GM19035 (cell line): ENCODE measurements around the gene MID1IP1.

Experiments used
- ATAC-seq: cut with Tn5 transposase; IDR thresholded peaks from one replicate; pipeline ENCODE4 v1.9.1; 2021; ENCODE audit not compliant: unreplicated experiment

The MID1IP1 gene, protein sequence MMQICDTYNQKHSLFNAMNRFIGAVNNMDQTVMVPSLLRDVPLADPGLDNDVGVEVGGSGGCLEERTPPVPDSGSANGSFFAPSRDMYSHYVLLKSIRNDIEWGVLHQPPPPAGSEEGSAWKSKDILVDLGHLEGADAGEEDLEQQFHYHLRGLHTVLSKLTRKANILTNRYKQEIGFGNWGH

DNA sequence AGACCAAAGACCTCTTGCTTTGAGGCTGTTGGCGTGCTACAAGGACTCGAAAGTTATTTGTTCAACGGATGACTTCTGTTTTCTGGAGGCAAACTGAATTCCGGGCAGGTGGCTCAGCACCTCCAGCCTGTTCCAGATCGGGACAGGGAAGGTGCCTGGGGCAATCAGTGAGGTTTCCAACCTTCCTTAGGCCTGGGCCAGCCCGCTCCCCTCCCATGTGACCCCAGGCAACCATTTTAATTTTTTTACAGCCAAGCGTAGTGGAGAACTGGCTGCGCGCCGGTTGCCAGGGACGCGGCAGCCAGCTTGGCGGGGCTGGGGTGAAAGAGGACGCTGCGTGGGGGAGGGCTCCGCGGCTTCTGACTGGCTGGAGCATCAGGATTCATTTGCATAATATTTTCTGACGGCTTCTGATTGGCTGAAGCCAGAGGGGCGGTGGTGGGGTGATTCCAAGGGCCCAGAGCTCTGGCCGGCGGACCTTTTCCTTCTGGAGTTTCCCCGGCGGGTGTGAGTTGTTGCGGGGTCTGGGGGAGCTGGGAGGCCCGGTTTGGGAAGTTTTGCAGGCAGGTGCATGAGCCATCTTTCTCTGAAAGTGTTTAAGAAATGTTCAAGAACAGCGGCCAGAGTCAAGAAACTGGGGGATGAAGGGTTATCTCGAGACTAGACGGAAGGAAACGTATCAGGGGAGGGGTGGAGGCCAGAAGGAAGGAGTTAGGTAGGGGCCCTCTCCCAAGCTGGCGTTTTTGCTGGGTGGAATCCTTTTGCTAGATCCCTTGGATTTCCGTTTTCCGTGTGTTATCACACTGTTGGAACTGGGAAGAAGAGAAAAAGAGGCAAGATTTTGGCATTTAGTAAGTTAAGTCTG is at the start of gene MID1IP1:
TSS of gene MID1IP1 (plus strand) at position 479 of the 865 bp plus-strand sequence. CDS start 3,488 bp downstream, outside the sequence.
- peak; percentile 33 for ATAC-seq

DNA sequence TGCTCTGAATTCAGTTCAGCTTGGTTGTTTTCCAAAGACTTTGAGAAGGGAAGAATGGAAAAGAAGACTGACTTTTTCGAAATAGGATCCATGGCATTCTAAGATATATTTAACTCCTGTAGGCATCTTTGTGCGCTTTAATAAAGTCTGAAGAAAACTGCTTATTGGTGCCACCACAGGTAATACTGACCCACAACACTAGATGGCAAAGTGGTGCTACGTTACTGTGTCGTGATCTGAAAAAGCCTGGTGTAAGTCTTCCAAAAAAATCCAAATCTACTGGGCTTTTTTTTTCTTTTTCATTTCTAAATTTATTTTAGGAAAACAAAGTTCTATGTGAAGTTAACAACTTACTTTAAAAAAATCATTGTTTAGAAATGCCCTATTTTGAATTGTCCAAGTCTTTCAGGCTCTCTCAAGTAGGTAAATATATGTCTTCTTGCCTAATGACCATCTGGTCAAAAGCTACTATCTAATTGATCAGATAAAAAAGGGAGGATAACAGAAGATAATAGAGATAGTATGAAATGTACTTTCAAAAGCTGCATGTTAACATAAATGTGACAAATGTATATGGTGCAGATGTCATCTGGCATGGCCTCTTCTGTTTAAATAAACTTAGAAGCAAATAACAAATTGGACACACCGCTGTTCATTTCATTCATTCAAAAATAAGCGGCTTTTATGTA is 47.0 kb upstream of the MID1IP1 start:
- no peak for ATAC-seq

DNA sequence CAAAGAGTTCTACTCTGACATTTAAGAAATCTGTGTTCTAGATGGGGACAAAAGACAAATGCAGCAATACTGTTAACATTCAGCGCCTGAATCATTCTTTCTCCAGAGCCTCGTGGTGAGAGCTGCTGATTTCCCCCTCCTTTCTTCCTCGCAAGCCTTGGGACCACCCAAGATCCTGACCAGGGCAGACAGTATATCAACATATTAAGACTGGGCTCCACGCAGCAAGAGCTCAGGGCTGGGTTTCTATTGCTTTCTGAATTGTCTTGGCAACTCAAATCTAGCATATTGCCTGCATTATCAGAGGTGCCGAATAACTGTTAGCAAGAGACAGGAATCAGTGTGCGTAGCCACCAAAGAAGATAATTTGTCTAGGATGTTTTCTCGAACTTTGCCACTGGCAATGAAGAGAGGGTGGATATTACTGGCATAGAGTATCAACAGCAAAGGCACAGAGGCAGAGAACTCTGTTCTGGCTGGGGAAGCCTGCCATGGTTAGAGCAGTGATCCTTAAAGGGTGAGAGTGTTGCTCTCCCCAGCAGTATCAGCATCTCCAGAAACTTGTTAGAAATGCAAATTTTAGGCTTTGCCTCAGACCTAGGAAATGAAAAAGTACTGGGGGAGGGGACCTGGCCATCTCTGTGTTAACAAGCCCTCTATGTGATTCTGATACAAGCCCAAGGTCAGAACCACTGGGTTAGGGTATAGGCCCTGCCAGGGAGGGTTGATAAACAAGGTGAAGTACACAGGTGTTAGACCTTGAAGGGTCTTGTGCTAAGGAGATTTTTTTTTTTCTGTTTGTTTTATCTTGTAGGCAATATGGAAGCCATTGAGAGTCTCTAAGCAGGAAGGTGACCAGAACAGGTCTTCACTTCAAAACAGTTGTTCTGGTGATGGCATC is 46.2 kb upstream of the MID1IP1 start:
- no peak for ATAC-seq

DNA sequence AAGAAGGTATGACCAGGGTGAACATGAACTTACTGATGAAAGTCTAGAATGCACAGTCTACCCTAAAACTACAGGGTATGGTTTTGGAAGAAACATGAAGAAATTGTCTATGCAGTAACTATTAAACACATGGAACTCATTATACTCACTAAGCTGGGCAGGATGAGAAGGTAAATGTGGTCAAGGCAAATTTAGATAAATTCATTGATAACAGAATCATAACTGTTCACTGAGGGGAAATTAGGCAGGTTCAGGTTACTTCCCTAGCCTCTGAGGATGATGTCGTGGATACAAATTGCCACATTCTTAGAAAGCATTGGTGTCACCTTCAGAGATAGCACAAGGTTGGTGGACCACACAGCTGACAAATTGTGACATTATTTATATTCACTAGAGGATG is 40.4 kb upstream of the MID1IP1 start:
- ATAC-seq = no peak

DNA sequence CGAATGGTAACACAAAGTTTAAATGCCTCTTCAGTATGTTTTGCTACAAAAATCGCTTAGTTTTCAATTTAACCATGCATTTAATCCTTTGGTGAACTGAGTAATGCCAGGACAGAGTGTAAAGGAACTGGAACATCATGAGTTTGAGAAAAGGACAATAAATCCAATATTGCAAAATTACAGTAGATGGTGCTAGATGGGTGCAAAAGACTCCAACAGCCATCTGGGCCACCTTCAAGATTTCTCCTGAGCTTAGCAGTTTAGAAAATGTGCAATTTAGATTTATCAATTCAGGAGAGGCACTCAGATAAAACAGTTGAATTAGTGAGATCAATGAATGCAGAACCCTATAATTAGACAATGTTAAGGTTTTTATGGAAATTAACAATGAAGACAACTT is 33.2 kb upstream of the MID1IP1 start:
- no peak for ATAC-seq

DNA sequence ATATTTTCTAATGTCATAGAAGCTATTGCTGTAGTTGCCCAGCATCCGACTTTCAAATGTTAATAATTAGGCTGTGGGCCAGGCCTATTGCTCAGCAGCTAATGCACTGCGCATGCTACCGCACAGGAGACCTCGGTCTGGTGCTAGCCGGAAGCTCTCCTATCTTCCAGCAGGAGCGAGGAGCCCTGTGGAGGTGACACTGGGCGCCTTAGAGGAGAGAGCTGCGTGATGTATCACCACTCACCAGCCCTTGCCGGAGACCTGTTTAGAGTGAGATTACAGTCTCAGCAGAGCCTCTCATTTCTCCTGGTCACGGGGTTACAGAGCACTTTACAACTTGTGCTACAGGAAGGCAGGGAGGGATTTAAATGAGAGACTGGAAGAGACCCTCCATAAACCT is 31.1 kb upstream of the MID1IP1 start:
- ATAC-seq = no peak

DNA sequence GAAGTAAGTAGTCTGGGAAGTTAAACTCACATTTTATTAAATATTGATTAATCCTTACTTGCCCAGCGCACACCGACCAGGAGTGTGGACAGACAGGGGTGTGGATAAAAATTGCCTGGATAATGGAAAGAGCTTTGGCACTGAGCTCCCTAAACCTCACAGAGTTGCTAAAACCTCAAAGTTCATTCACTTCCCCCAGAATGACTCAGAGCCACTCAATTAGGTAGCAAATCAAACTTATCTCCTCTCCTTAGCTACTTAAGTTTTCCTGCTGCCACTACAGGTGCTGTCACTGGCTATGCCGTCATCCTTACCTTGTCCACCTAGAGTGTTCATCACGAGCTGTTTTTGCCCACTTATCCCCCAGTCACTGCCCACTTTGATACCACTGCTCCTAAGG is 27.0 kb upstream of the MID1IP1 start:
- no peak for ATAC-seq

DNA sequence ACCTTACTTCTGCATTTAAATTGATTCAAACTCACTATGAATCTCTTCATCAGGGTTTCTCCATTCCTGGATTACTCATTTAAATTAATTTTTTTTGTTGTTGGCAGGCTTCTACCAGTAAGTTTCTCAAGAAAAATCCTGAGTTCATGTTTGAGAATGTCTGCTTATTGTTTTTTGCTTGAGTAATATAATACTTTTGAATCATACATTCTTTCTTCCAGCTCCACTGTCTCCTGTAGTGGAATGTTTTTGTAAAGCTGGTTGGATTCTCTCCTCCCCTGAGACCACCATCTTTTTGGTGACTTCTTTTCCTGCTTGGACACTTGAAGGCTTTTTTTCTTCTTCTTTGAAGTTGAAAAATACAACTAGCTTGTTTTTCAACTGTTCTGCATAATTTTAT is 4.3 kb upstream of the MID1IP1 start:
- ATAC-seq = no peak

DNA sequence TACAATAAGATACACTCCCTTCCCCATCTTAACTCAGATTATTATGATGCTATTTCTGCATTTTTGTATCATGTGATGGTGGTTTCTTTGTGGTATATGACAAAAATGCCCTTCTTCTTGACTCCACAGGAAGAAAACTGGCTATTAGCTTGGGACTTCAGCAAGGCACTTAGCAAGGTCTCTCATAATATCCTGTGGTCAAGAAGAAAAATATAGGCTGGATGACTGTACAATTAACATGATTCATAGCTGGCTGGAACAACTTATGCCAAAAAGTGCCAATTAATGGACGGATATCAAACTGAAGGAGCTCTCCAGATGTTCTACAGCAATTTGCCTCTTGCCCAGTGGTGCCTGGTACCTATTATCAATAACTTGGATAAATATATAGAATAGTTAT is 2.3 kb upstream of the MID1IP1 start:
- no peak for ATAC-seq

DNA sequence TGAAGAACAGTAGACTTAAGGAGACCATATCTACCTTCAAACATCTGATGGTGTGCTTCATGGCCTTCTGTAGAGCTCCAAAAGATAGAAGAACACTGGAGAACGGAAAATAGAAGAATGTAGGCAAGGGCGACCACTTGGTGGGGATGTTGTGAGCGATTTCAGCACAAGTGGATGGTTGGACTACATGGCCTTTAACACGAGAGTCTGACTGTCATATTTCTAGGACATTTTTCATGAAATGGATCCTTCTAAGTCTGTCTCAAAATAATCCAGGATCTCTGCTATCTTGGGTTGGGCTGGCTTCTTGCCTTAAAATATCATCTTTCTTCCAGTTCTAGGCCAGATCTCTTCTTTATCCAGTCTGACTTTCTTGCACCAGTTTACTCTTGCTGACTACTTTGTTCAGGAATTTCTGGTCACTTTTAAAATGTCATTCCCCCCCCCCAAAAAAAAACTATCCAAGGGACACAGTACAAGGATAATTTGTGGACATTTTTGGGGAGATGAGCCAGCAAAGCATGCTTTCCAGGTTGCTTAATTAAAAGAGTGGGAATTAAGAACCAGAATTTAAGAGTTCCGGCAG is 1.2 kb upstream of the MID1IP1 start:
- no peak for ATAC-seq

DNA sequence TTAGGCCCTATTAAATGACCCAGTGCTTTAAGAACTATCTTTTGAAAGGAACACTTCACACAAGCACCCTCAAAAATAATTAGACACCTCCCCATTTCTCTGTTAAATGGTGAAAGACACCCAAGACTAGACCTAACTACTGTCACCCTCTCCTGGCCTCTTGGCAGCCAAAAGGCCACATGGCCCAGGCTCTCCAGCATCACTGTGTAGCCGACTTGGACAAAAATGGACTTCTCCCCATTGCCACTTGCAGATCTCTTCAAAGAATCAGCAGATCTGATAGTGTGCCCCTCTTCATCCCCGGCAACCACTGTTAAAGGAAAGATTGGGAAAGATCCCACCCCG is 2.0 kb downstream of the MID1IP1 start:
- no peak for ATAC-seq

DNA sequence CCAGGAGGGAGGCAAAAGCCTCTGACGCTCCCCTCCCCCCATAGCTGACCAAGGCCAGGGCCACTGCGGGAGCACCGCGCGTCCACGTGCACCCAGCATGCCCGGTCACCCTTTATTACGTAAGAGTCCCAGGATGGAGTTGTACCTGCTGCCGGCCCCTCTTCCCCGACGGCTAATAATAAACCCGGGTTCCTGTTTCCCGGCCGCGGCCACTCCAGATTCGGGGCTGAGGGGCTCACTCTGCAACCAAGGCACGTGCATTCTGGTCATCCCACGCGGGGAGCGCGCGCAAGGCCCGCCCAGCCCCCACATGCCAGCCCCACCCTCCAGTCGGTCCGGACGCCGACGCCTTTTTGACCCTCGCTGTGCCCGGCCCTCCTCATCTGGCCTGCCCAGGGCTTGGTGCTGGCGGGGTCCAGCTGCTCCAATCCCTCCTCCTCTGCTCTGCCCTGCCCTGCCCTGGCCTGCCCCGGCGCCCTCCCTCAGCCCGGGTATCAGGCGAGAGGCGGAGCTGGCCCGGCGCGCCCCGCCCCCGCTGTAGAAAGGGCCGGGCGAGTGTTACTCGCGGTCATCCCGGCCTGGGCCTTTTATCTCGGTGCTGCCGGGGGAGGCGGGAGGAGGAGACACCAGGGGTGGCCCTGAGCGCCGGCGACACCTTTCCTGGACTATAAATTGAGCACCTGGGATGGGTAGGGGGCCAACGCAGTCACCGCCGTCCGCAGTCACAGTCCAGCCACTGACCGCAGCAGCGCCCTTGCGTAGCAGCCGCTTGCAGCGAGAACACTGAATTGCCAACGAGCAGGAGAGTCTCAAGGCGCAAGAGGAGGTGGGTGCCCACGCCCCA is 2.6 kb downstream of the MID1IP1 start:
- peak; percentile 60 for ATAC-seq

DNA sequence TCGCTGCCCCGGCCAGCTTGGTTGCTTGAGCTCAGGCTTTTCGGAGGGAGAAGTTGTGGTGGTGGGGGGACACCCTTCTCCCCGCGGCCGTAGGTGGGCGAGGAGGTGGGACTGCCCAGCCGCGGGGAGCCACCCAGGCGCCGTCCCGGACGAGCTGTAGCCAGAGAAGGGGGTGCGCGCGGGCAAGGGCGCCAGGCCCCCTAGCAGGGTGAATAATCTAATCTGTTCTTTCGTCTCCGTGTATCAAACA is 3.1 kb downstream of the MID1IP1 start:
- peak; percentile 12 for ATAC-seq

DNA sequence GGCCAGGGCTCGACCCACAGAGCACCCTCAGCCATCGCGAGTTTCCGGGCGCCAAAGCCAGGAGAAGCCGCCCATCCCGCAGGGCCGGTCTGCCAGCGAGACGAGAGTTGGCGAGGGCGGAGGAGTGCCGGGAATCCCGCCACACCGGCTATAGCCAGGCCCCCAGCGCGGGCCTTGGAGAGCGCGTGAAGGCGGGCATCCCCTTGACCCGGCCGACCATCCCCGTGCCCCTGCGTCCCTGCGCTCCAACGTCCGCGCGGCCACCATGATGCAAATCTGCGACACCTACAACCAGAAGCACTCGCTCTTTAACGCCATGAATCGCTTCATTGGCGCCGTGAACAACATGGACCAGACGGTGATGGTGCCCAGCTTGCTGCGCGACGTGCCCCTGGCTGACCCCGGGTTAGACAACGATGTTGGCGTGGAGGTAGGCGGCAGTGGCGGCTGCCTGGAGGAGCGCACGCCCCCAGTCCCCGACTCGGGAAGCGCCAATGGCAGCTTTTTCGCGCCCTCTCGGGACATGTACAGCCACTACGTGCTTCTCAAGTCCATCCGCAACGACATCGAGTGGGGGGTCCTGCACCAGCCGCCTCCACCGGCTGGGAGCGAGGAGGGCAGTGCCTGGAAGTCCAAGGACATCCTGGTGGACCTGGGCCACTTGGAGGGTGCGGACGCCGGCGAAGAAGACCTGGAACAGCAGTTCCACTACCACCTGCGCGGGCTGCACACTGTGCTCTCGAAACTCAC is 3.6 kb downstream of the MID1IP1 start:
- peak; percentile 1 for ATAC-seq

DNA sequence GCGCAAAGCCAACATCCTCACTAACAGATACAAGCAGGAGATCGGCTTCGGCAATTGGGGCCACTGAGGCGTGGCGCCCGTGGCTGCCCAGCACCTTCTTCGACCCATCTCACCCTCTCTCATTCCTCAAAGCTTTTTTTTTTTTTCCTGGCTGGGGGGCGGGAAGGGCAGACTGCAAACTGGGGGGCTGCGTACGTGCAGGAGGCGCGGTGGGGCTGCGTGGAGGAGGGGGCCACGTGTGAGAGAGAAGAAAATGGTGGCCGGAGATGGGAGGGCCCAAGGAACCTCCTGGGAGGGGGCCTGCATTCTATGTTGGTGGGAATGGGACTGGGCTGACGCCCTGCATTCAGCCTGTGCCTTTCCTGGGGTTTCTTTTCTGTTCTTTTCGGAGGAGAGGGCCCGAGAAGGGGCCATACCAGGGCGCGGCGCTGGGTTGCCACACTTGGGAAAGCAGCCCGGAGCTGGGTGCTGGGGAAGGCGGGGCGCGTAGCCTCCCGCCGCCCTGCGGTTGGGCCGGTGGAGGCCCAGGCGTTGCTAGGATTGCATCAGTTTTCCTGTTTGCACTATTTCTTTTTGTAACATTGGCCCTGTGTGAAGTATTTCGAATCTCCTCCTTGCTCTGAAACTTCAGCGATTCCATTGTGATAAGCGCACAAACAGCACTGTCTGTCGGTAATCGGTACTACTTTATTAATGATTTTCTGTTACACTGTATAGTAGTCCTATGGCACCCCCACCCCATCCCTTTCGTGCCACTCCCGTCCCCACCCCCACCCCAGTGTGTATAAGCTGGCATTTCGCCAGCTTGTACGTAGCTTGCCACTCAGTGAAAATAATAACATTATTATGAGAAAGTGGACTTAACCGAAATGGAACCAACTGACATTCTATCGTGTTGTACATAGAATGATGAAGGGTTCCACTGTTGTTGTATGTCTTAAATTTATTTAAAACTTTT is 4.5 kb downstream of the MID1IP1 start:
- ATAC-seq = peak; percentile 29

DNA sequence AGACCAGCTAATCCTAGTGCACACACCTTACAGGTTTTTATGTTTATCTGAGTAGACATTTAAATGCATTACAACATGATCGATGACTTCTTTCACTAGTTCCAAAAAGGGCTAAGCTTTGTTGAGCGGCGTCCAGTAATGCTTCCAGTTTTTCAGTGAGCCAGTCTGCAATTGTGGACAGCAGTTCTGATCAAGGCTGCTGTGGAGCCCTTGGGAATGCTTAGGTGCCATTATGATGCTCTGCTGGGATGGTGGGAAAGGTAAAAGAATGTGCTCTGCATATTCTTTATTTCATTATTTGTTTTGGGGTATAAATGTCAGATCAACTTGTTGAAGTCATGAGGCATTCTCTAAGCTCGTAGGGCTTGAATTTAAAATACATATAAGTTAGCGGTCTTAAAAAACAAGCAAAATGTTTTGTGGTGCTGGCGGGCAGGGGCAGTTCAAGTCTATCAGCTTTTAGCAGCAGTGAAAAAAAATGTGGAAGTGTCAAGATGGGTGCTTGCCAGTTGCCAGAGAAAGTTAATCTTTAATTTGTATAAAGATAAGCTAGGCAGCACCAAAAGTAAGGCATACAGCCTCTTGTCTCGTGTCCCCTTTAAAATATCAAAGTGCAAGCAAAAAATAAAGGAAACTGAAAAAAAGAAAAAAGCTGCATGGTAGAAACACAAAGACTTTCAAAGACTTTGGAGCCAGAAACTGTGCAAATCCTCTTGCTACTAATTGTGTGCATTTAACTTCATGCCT is 5.8 kb downstream of the MID1IP1 start:
- no peak for ATAC-seq

DNA sequence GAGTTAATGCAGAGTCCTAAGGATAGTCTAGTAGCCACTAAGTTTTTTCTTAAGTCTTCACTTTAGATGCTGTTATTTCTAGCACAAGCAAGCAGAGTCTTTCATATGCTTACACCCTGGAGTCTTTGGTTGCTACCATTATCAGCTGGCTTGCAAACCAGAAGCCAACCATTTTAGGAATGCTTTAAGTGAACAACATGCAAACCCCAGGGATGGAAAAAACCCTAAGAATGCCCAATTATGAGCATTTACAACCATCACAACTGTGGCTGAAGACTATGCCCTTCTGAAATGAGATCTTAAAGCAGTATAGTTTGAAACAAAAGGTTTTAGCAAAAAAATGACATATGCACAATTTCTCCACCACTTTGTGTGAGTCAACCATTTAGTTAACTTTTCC is 6.6 kb downstream of the MID1IP1 start:
- ATAC-seq = no peak
